ENCODE results near the gene CASZ1.

- TF ChIP-seq, protein P1, sequence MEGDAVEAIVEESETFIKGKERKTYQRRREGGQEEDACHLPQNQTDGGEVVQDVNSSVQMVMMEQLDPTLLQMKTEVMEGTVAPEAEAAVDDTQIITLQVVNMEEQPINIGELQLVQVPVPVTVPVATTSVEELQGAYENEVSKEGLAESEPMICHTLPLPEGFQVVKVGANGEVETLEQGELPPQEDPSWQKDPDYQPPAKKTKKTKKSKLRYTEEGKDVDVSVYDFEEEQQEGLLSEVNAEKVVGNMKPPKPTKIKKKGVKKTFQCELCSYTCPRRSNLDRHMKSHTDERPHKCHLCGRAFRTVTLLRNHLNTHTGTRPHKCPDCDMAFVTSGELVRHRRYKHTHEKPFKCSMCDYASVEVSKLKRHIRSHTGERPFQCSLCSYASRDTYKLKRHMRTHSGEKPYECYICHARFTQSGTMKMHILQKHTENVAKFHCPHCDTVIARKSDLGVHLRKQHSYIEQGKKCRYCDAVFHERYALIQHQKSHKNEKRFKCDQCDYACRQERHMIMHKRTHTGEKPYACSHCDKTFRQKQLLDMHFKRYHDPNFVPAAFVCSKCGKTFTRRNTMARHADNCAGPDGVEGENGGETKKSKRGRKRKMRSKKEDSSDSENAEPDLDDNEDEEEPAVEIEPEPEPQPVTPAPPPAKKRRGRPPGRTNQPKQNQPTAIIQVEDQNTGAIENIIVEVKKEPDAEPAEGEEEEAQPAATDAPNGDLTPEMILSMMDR (IDR thresholded peaks at IDR 0.05), result no peak
- TF ChIP-seq POLR2A (IDR thresholded peaks at IDR 0.05) (no peak), POLR2AphosphoS5 (IDR thresholded peaks at IDR 0.05) (no peak), EP300 (IDR thresholded peaks at IDR 0.05; ENCODE audit: low read depth) (no peak)
Observed at GRCh38 chr1:10621906-10622305, 174.5 kb downstream of the CASZ1 start.
